Loucy (cell line): ENCODE measurements around the gene POLR3A.

Experiments used
- H2AFZ ChIP-seq: fragments of 200-600 bp; sonication (generic); 2 replicates; pipeline ENCODE4 v1.6.0; 2016; ENCODE audit warnings: antibody characterized with exemption, mild to moderate bottlenecking, low read length, moderate library complexity
- H3F3A ChIP-seq: fragments of 200-600 bp; 2 replicates; pipeline ENCODE4 v1.6.0; 2016; ENCODE audit warnings: antibody characterized with exemption, low read depth, mild to moderate bottlenecking
- H3K27me3 ChIP-seq: fragments of 200-600 bp; sonication (generic); 2 replicates; pipeline ENCODE4 v1.6.1; 2014; ENCODE audit warnings: low read length, mild to moderate bottlenecking; ENCODE audit not compliant: insufficient read depth, poor library complexity, severe bottlenecking
- H3K36me3 ChIP-seq: fragments of 200-600 bp; sonication (generic); 2 replicates; pipeline ENCODE4 v1.6.1; 2016; ENCODE audit warnings: low read length; ENCODE audit not compliant: insufficient read depth
- H3K4me1 ChIP-seq: fragments of 200-600 bp; sonication (generic); 2 replicates; pipeline ENCODE4 v1.5.1; 2014; ENCODE audit warnings: low read length, mild to moderate bottlenecking; ENCODE audit not compliant: insufficient read depth, poor library complexity, severe bottlenecking
- H3K4me2 ChIP-seq: fragments of 200-600 bp; sonication (generic); 2 replicates; pipeline ENCODE4 v1.6.0; 2014; ENCODE audit warnings: antibody characterized with exemption, low read length, low read depth, mild to moderate bottlenecking; ENCODE audit not compliant: poor library complexity, severe bottlenecking
- H3K4me3 ChIP-seq: fragments of 200-600 bp; sonication (generic); 2 replicates; pipeline ENCODE4 v1.5.1; 2014; ENCODE audit warnings: low read length, mild to moderate bottlenecking, mixed read lengths; ENCODE audit not compliant: poor library complexity, severe bottlenecking
- H3K79me2 ChIP-seq: fragments of 200-600 bp; sonication (generic); 2 replicates; pipeline ENCODE4 v1.6.1; 2014; ENCODE audit warnings: low read length; ENCODE audit not compliant: insufficient read depth
- H3K9ac ChIP-seq: fragments of 200-600 bp; sonication (generic); 2 replicates; pipeline ENCODE4 v1.6.0; 2014; ENCODE audit warnings: mild to moderate bottlenecking, low read depth, low read length, moderate library complexity; ENCODE audit not compliant: poor library complexity, severe bottlenecking
- H3K9me2 ChIP-seq: fragments of 200-600 bp; sonication (generic); replicated peaks from 2 replicates; pipeline ENCODE4 v1.6.1; 2016; ENCODE audit warnings: low read depth, low read length, mixed read lengths
- H3K9me3 ChIP-seq: fragments of 200-600 bp; sonication (generic); 2 replicates; pipeline ENCODE4 v1.6.1; 2014; ENCODE audit warnings: mild to moderate bottlenecking, antibody characterized with exemption, low read length, low read depth; ENCODE audit not compliant: insufficient read depth
- H4K20me1 ChIP-seq: fragments of 200-600 bp; sonication (generic); 2 replicates; pipeline ENCODE4 v1.6.0; 2014; ENCODE audit warnings: antibody characterized with exemption, low read length, mild to moderate bottlenecking; ENCODE audit not compliant: insufficient read depth, poor library complexity, severe bottlenecking
- CTCF ChIP-seq: fragments of 200-600 bp; sonication (generic); conservative IDR thresholded peaks from 2 replicates; pipeline ENCODE4 v1.5.1; 2014; ENCODE audit warnings: mild to moderate bottlenecking, antibody characterized with exemption, low read length
- EZH2phosphoT487 ChIP-seq: fragments of 200-600 bp; IDR thresholded peaks from 2 replicates; pipeline ENCODE4 v1.6.1; 2018; ENCODE audit warnings: antibody characterized with exemption, mild to moderate bottlenecking, moderate library complexity, borderline replicate concordance

POLR3A gene

GRCh38 chr10:77978360-77978759 lies 51.0 kb downstream of the POLR3A start:
- Histone ChIP-seq H3K79me2 (no peaks in the 10 kb centered on the region), H3K9ac (no peak overlapping the region)

GRCh38 chr10:77977934-77978333 lies 51.4 kb downstream of the POLR3A start:
- H3K27me3 ChIP-seq, result no peaks in the 10 kb centered on the region
- H3K9me3 ChIP-seq, result no peaks in the 10 kb centered on the region
- no peaks in the 10 kb centered on the region for H3F3A ChIP-seq
- TF ChIP-seq EZH2phosphoT487, result no peak
- TF ChIP-seq CTCF, result no peak
- no peak overlapping the region for H3K9ac ChIP-seq
- H3K4me2 ChIP-seq, result no peak overlapping the region
- peaks cover 59% of the 10 kb centered on the region; the same call in 1 of the 2 replicates for H3K36me3 ChIP-seq
- H4K20me1 ChIP-seq, result no peaks in the 10 kb centered on the region
- no peaks in the 10 kb centered on the region for H3K79me2 ChIP-seq
- no peaks in the 10 kb centered on the region for H3K4me1 ChIP-seq
- H2AFZ ChIP-seq, result no peak overlapping the region
- no peaks in the 10 kb centered on the region for H3K9me2 ChIP-seq
- H3K4me3 ChIP-seq, result no peak overlapping the region

More at GRCh38 chr10:77978360-77978759, 51.0 kb downstream of the POLR3A start:
- Histone ChIP-seq H3K27me3 (no peaks in the 10 kb centered on the region), H2AFZ (no peak overlapping the region), H3K4me1 (no peaks in the 10 kb centered on the region), H3K4me3 (no peak overlapping the region), H3K9me2 (no peaks in the 10 kb centered on the region), H3K9me3 (no peaks in the 10 kb centered on the region), H3K4me2 (no peak overlapping the region), H3K36me3 (peaks cover 63% of the 10 kb centered on the region; the same call in 1 of the 2 replicates), H3F3A (no peaks in the 10 kb centered on the region), H4K20me1 (no peaks in the 10 kb centered on the region)
- TF ChIP-seq CTCF (no peak), EZH2phosphoT487 (no peak)

DNA sequence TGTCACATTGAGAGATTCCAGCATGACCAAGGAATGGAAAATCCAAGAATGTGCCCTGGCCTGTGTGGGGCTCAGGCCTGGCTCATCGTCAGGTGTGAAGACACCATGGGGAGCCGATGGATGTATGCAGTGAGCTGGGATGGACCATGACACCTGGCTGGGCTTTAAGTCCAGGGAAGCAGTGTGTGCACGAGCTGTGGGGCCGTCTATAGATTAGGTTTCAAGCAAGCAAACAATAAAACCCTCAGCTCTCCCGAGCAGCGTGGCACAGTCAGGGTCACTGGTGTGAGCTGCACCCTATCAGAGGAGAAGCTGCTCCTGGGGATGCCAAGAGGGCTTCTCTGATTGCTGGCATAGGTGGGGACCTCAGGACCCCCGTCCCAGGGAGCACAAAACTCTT lies 52.3 kb downstream of the POLR3A start:
- Histone ChIP-seq H4K20me1 (no peaks in the 10 kb centered on the region), H3K9me2 (no peaks in the 10 kb centered on the region), H3K27me3 (no peaks in the 10 kb centered on the region), H3F3A (no peaks in the 10 kb centered on the region), H3K9ac (no peak overlapping the region), H3K4me1 (peaks cover 2% of the 10 kb centered on the region), H3K9me3 (no peaks in the 10 kb centered on the region), H3K4me3 (no peak overlapping the region), H2AFZ (no peak overlapping the region), H3K4me2 (no peak overlapping the region), H3K79me2 (no peaks in the 10 kb centered on the region), H3K36me3 (peaks cover 50% of the 10 kb centered on the region; the same call in 1 of the 2 replicates)
- TF ChIP-seq EZH2phosphoT487, result no peak
- TF ChIP-seq CTCF, result no peak
